ENCODE measurements around the gene CAMK2N1. TPM values are rescaled to one million over a fixed set of nuclear protein-coding genes. Genes with fewer than 3 reads are reported as not detected.

Gene CAMK2N1
- polyA plus RNA-seq, 2 of the 4 experiments (the other 2 are of a cell fraction): 49.7 to 56.4 TPM

GRCh38 chr1:20442920-20443625 is 42.9 kb downstream of the CAMK2N1 start:
- Histone ChIP-seq H3K27ac (no peak overlapping the region), H3K4me2 (no peak overlapping the region), H3K4me1 (peaks cover 5% of the 10 kb centered on the region; the same call in 1 of the 3 replicates), H3K4me3 (no peak overlapping the region), H3K9me3 (no peaks in the 10 kb centered on the region)
- no peak for TF ChIP-seq PHF8 (IDR thresholded peaks at IDR 0.05; ENCODE audit: borderline replicate concordance, low read depth)
- no peak for TF ChIP-seq HDAC2 (IDR thresholded peaks at IDR 0.05)
- no peak for TF ChIP-seq RCOR1 (IDR thresholded peaks at IDR 0.05; ENCODE audit: low read depth, low read length)
- TF ChIP-seq GATA3 (IDR thresholded peaks at IDR 0.05; ENCODE audit: borderline replicate concordance): no peak
- no peak for TF ChIP-seq CBX8 (IDR thresholded peaks at IDR 0.05)
- no peak for TF ChIP-seq SREBF2 (IDR thresholded peaks at IDR 0.05)
- no peak for TF ChIP-seq NPAS2 (CRISPR knock-in tag; IDR thresholded peaks at IDR 0.05; ENCODE audit: borderline replicate concordance)
- no peak for TF ChIP-seq BCL3 (IDR thresholded peaks at IDR 0.05)
- TF ChIP-seq KDM1A (IDR thresholded peaks at IDR 0.05; ENCODE audit: low read depth): no peak
- TF ChIP-seq FOSL2 (IDR thresholded peaks at IDR 0.05): no peak
- TF ChIP-seq FOSL2 (CRISPR knock-in tag; IDR thresholded peaks at IDR 0.05): no peak
- no peak for TF ChIP-seq HES2 (IDR thresholded peaks at IDR 0.05)
- 74% methylated on average over 3 of the region's 5 CpGs for WGBS (ENCODE audit: missing lambda C conversion rate)
- no peak for ATAC-seq
- no peak for FAIRE-seq
- CTCF ChIA-PET: interaction anchor here (0.5 to 0.6 kb wide), 2 partner anchors 317 to 388 kb away, joined by 3 to 4 read pairs; no protein-coding TSS in a partner anchor
- DNase-seq (ENCODE audit: low read depth in 1 of 2, low spot score in 1 of 2): no peak
- POLR2A ChIA-PET: no interaction called here

GRCh38 chr1:20440785-20441200 is 45.2 kb downstream of the CAMK2N1 start:
- ChIA-PET POLR2A (no interaction called here), CTCF (interaction anchor here (0.6 to 1.6 kb wide), 4 partner anchors 10 to 53 kb away, joined by 3 to 5 read pairs (median 3); no protein-coding TSS in a partner anchor)
- Histone ChIP-seq H3K4me3 (no peak overlapping the region), H3K27ac (peak overlapping the region in 1 of 2 experiments; percentile 64; a peak in 2 of 6 replicates), H3K9me3 (no peaks in the 10 kb centered on the region), H3K4me2 (peak overlapping the region; percentile 49), H3K4me1 (no peaks in the 10 kb centered on the region)
- 6% methylated on average over 6 of the region's 6 CpGs for whole genome bisulfite sequencing (ENCODE audit: missing lambda C conversion rate)
- DNase-seq (ENCODE audit: low read depth in 1 of 2, low spot score in 1 of 2) (peak; percentile 68 to 76), ATAC-seq (peak; percentile 87 to 96), FAIRE-seq (peak; percentile 36)
- TF ChIP-seq USF2 (IDR thresholded peaks at IDR 0.05): peak; percentile 90
- no peak for TF ChIP-seq BHLHE40 (IDR thresholded peaks at IDR 0.05; ENCODE audit: low read depth, low read length)

- 0 out of 6 replicates have a peak, but pooled peaks of 1 of the 2 experiments have one; percentile 20 for ATAC-seq
- POLR2A ChIA-PET: no interaction called here
- CTCF ChIA-PET: interaction anchor here (0.9 to 2.7 kb wide), 6 partner anchors 10 to 227 kb away, joined by 3 to 12 read pairs (median 4); no protein-coding TSS in a partner anchor
These were observed 46.7 kb downstream of the CAMK2N1 start for GRCh38 chr1:20439282-20439681.

More at GRCh38 chr1:20439282-20439681, 46.7 kb downstream of the CAMK2N1 start:
- no peaks in the 10 kb centered on the region for H3K9me3 ChIP-seq
- FAIRE-seq (no peak), DNase-seq (ENCODE audit: low read depth in 1 of 2, low spot score in 1 of 2) (peak in 1 of 2 experiments; percentile 17)
- TF ChIP-seq REST (IDR thresholded peaks at IDR 0.05) (peak; percentile 75), ZFP36 (IDR thresholded peaks at IDR 0.05; ENCODE audit: borderline replicate concordance, partially characterized antibody) (no peak), TFCP2L1 (CRISPR knock-in tag; IDR thresholded peaks at IDR 0.05) (no peak), EHF (CRISPR knock-in tag; IDR thresholded peaks at IDR 0.05) (no peak), HES2 (IDR thresholded peaks at IDR 0.05) (no peak), NPAS2 (CRISPR knock-in tag; IDR thresholded peaks at IDR 0.05; ENCODE audit: borderline replicate concordance) (no peak)
- H3K27ac ChIP-seq: no peak overlapping the region
- H3K4me2 ChIP-seq: no peak overlapping the region
- H3K4me3 ChIP-seq: no peak overlapping the region
- no peaks in the 10 kb centered on the region for H3K4me1 ChIP-seq

All from A549 (cell line).